HG02642 (cell line): Measurements from ENCODE around the gene RASSF3.
A peak's percentile ranks its signal among the peaks of the same experiment; 100 is the strongest.
"Not testable (repeated sequence)": the region's sequence is repeated elsewhere in the genome, so short reads cannot be mapped to it uniquely, and the experiment has no call there.

Source experiments
- ATAC-seq: cut with Tn5 transposase; IDR thresholded peaks from one replicate; pipeline ENCODE4 v1.9.1; 2021; ENCODE audit warnings: mild to moderate bottlenecking; ENCODE audit not compliant: unreplicated experiment, poor library complexity

The RASSF3 gene, protein sequence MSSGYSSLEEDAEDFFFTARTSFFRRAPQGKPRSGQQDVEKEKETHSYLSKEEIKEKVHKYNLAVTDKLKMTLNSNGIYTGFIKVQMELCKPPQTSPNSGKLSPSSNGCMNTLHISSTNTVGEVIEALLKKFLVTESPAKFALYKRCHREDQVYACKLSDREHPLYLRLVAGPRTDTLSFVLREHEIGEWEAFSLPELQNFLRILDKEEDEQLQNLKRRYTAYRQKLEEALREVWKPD

DNA sequence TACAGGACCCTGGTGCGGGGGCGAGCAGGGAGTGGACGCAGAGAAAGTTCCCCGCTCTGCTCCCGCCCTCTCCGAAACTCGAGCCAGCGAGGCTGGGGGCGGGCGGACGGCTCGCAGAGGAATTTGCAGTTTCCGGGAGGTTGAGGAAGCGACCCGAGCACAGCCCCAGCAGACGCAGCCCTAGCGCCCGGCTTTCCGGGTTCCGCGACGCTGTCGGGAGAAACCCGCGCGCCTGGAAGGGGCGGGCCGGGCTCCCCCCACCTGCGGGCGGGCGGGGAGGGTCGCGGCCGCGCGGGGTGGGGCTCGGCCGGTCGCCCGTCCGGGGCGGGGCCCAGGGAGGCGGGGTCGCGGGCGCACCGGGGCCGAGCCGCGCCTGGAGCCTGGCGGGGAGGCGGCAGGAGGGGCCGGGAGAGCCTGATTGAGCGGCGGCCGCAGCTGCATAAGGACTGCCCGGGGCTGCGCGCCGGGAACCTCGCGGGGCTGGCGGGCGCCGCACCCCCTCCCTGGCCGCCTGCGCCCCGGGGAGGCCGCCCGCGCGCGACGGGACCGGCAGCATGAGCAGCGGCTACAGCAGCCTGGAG is at the start of gene RASSF3:
TSS of gene RASSF3 (plus strand) at position 417 of the 581 bp plus-strand sequence. CDS start at position 555, 138 bp downstream.
- peak; percentile 72 for ATAC-seq

DNA sequence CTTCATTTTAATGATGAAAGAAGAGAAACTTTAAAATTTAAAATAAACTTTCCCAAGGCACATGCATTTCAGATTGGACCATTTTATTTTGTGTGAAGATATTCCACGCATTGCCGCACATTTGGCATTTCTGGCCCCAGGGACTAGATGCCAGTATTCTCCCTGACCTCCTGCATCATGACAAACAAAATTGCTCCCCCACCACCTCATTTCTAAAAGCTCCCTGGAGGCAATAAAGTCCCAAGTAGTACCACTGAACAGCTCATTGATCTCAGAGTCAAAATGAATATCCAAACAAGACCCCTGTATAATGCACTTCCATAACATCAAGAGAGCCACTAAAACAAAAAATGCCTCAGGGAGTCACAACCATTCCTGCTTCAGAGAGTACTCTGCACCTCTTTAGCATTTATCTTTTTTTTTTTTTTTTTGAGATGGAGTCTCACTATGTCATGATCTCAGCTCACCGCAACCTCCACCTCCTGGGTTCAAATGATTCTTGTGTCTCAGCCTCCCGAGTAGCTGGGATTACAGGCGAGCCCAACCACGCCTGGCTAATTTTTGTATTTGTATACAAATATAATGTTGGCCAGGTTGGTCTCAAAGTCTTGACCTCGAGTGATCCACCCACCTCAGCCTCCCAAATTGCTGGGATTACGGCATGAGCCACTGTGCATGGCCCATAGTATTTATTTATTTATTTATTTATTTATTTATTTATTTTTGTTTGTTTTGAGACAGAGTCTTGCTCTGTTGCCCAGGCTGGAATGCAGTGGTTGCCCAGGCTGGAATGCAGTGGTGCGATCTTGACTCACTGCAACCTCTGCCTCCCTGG is 48.8 kb upstream of the RASSF3 start:
- ATAC-seq: no peak

DNA sequence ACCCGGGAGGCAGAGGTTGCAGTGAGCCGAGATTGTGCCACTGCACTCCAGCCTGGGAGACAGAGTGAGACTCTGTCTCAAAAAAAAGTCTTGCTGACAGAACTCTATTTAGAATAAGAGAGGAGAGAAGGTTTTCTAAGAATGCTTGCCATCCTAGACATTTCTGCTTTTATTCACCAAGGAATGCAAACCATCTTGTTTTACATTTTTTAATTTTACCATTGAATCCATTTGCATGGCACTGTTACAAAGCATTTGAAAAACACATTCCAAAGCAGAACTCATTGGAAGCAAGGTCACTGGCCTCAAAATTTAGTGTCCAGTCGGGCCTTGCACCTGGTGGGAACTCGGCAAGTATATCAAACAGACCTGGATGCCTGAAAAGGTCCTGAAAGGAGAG is 44.2 kb upstream of the RASSF3 start:
- no peak for ATAC-seq

DNA sequence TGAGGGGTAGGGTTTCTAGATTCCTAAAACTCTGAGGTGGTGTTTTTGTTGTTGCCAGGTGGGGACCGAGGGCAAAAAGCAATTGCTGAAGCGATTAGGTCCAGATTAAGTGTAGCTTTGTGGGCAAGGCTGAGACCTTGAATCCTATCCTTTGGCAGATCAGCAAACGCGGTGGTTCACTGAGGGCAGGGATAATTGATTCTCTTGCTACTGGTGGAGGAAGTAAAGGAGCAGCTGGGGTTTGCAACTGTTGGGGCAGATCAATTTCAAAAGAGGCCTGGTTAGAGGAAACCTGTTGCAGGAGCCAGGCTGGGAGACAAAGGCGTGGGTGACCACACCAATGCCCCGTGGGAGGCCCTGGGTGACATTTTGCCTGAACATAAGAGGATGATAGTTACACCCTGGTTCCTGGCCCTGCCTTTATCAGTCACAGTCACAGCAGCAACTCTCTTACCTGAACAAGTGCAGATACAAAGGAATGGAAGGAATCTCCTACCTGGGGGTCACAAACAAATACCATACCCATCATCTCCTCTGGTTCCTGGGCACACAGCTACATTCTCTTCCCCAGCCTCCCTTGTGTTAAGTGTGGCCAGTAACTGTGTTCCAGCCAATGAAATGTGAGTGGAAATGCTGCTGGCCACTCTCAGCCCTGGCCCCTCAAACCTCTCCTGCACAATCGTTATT is 43.3 kb upstream of the RASSF3 start:
- no peak for ATAC-seq

DNA sequence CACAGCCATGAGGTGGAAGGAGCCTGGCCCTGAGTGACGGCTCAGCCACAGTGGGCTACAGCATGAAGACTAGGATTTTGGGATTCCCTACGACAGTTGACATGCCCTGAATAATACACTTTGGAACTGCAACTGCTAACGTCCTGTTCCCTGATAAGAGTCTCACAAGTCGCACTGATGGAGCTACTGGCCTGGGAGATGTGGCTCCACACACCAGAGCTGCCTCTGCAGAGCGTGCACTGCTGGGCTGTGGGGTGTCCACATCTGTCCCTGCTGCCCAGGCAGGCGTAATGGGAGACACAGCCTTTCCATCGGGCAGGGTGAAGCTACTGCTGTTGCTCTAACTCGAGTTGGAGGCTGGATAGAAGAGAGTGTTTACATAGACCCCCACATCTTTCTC is 42.7 kb upstream of the RASSF3 start:
- ATAC-seq: no peak

DNA sequence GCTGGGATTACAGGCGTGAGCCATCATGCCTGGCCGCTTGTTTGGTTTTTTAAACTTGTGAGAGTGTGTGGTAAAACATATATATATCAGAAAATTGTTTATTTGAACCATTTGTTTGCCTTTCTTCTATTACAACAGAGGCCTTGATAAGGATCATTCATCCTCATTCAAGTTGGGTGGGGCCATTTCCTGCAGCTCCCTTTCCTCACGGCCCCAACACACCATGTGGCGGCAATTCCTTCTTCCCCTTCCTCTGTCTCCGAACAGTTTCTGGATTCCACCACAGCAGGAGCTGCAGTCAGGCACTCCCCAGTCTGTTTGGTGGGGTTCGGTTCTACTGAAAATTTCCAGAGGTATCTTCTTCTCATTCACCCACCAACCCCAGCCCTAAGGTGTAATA is 42.0 kb upstream of the RASSF3 start:
- ATAC-seq: no peak

DNA sequence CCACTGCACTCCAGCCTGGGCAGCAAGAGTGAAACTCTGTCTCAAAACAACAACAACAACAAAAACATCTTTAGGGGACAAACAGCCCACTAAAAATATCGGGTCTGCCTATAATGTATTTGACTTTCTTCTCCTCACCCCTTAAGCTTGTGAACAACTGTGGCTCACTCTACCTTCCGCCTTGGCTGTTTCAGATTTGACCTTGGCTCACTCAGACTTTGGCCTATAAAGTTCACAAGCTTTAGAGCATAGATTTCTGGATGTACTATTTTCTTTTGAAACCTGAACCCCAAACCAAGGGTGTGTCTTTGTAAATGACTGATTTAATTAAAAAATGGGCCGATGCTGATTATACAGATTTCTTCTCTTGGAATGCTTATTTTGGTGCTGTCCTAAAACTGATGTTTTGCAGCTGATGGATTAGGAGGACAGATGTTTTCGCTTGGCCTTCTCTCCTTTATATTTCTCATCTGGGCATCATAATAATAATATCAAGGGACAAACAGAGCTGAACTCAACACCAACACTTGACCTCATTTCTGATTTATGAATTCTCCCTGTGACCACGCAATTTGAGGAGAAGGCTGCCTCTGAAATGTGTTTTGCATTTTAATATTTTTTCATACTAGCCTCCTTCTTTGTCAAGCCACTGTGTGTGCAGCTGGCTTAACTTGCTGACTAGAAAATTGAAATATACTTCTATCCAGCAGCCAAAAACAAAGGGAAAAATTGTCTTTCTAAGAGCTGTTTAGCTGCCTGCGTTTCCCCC is 40.2 kb upstream of the RASSF3 start:
- no peak for ATAC-seq

DNA sequence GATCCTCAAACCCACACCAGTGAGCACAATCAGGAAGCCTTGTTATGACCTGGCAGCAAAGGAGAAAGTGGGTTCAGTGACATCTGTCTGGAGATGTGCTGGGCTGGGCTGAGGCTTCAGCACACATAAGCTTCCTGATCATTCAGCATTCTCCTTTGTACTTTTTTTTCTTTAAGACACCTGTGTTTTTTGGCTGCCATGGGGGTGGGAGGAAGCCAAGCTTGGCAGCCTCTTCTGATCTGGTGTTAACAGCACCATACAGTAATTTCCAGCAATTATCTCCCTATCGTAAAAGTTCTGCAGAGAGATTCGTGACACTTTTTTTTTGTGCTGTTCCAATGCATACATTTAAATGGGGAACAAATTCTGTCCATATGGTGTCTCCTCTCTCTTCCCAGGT is 38.9 kb upstream of the RASSF3 start:
- no peak for ATAC-seq

DNA sequence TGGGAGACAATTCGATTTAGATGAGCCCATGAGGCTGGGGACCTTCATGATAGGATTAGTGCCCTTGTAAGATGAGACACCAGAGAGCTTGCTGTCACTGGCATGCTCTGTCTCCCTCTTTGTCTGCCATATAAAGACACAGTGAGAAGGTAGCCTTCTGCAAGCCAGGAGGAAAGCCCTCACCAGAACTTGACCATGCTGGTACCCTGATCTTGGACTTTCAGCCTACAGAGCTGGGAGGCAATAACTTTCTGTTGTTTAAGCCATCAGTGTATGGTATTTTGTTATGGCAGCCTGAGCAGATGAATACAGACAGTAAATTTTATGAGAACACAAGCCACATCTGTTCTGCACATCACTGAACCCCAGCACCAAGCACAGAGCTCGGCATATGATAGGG is 38.1 kb upstream of the RASSF3 start:
- ATAC-seq: no peak

DNA sequence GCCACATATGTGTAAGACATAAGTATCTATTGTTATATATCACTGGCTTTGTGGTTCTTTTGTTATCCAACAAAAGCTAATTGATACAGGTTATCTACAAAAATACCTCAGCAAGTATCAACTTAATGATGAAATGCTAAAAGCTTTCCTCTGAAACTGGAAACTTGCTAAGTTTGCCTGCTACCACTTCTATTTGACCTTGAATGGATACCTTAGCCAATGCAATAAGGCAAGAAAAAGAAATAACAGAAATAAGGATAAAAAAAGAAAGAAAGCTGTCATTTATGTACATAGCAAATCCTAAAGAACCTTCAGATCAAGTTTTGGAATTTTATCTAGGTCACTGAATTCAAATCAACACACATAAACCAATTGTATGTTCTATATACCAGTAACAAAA is 35.5 kb upstream of the RASSF3 start:
- ATAC-seq: no peak

DNA sequence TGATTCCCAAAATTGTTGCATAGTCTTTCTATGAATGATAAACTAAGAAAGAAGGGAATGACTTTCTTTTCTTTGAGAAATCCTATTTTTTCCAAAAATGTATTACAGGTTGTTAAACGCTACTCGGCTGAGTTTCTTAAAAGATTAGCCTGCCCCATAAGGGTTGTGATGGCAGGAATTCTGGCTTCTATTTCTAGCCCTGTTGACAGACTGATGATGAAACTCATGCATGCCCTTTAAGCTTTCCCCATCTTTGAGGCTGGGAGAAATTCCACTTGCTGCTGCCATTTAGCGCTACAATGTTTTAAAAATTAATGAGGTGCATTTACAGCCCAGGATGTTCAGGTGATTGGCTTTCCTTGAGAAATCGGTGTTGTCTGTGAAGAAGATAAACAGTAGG is 33.2 kb upstream of the RASSF3 start:
- no peak for ATAC-seq

DNA sequence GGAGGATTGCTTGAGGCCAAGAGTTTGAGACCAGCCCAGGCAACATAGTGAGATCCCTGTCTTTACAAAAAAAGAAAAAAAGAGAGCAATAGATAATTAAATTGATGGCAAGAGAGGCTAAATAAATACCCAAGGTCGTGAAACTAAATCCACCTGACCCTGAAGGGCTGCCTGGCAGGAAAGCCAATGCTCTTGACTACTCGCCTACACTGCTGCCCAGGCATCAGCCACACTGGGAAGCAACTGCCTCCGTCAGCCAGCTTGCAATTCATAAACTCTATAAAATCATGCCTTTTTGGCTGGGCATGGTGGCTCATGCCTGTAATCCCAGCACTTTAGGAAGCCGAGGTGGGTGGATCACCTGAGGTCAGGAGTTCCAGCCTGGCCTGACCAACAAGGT is 31.7 kb upstream of the RASSF3 start:
- ATAC-seq: no peak

DNA sequence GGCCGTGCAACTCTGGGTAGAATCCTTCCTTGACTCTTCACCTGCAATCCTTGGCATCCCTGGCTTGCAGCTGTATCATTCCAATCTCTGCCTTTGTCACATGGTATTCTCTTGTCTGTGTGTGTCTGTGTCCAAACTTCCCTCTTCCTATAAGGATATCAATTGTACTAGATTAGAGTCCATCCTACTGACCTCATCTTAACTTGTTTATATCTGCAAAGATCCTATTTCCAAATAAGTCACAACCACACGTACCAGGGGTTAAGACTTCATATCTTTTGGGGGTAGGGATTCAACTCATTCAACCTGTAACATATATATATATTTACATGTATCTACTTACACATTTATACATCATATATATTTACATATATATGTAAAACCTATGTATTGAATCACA is 29.6 kb upstream of the RASSF3 start:
- ATAC-seq: no peak

DNA sequence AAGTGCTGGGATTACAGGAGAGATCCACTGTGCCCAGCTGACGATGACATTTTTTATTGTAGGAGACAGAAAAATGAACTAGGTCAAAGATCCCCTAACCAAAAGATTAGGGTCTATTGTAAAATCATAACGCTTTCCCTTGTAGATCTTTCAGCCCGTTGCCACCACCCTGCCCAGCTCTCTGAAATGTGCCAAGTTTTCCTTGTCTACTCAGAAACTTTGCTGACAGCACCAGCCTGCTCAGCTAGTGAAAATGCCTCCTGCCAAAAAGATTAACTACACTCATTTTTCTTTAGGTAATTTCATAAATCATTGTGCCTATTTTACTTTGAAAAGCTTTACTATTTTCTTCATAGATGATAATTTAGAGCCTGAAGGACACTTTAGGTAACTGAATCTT is 28.2 kb upstream of the RASSF3 start:
- ATAC-seq: no peak

DNA sequence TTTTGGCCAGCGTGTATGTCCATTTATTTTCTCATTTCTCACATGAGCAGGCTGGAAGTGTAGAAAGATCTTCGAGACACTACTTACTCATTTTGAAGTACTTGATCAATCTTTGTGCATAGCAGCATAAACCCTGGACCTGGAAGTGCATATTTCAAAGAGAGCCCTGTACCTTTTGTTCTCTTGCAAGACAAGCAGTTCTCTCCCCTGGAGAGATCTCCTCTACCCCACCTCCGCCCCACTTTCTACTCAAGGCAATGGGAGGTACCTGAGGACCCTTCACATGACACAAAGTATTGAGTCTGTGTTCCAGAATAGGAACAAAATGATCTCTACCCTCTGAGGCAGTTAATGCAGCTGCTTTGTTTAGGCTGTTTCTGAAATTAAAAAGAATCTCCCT is 27.4 kb upstream of the RASSF3 start:
- ATAC-seq: no peak

DNA sequence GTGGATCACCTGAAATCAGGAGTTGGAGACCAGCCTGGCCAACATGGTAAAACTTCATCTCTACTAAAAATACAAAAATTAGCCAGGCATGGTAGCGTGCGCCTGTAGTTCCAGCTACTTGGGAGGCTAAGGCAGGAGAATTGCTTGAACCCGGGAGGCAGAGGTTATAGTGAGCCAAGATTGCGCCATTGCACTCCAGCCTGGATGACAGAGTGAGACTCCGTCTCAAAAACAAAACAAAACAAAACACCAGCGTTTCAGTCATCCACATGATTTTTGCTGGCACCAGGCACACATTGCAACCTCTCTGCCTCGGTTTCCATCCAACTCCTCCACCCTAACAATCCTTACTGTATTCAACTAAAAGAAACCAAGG is 26.9 kb upstream of the RASSF3 start:
- ATAC-seq: not testable (repeated sequence)

DNA sequence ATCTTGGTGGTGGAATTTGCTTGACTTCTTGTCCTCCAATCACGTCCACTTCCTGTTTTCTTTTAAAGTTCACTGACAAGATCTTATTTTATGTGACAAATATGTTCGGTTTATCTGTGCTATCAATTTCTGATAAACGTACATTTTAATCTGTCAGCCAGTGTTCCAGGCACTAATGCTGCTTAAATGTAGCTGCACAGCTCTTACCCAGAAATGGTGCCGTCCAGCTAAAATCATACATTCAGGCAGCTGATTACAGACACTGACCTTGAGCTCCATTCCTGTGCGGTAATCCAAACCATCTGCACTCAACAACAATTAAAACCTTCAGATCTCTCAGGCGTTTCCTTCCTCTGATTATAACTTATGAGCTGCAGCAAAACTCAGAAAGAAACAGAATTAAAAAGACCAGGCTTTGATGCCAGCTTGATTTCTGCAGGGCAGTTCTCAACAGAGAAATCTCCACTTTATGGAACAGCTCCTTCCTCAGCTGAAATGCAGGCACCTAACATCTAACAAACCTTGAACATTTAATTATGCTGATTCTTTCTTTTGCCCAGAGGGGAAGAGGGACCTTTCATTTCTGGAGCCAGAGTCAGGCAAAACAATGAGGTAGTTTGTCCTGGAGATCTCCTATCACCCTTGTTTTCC is 26.4 kb upstream of the RASSF3 start:
- ATAC-seq: no peak

DNA sequence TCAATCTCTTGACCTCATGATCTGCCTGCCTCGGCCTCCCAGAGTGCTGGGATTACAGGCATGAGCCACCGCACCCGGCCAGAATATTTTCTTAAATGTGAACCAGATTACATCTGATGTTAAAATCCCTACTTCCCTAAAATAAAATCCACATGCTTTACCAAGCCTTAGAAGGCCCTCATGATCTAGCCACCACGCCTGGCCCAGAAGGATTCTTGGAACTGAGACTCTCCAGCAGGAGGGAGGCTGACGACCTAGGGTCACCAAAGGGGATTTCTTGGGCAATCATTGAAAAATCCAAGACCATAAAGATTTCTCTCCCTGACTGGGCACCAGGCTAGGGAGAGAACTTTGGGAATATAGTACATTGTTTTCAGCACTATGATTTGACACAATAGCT is 25.2 kb upstream of the RASSF3 start:
- no peak for ATAC-seq

DNA sequence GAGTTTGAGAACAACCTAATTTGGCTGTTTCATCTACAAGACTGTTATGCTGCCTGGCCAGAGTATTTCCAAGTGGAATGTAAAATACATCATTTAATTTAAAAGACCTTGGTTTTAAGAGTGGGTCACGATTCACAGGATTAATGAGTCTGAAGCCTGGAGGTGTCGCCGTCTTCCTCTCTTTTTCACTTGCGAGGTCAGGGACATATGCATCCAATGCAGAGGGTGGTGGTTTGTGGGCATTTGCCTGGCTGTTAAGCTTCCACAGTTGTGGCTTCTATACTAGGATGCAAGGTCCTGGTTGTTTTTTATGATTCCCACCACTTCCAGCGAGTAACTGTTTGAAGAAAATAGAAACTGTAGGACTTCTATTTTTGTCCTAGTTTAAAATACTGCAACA is 22.8 kb upstream of the RASSF3 start:
- ATAC-seq: no peak

DNA sequence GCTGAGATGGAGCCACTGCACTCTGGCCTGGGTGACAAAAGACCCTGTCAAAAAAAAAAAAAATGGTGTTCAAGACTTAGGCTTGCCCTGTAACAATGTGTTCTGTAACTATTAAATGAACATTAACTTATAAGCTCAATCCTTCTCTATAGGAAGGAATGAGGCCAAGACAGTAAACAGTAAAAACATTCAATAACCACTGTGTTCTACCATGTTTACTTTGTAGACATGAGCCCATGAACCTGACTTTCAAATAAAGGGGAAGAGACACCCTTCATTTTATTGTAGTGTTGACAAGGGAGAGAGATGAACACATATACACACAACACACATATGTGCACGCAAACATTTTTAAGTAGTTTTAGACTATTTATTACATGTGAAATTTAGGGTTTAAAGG is 20.1 kb upstream of the RASSF3 start:
- no peak for ATAC-seq
